Measurements from ENCODE around the gene LRP3.

LRP3 gene

GRCh38 chr19:33254245-33254824 lies 60.2 kb downstream of the LRP3 start:
- no peak for DNase-seq (ENCODE audit: low read depth in 2 of 2)

GRCh38 chr19:33255781-33256180 lies 61.7 kb downstream of the LRP3 start:
- no peak for DNase-seq (ENCODE audit: low read depth in 2 of 2)

- no peak for DNase-seq (ENCODE audit: low read depth in 2 of 2)
These were observed 62.1 kb downstream of the LRP3 start for GRCh38 chr19:33256261-33256660.

GRCh38 chr19:33257828-33258227 lies 63.7 kb downstream of the LRP3 start:
- no peak for DNase-seq (ENCODE audit: low read depth in 2 of 2)
